H1 (cell line): Measurements from ENCODE around the gene COLEC12. TPM values are rescaled to one million over a fixed set of nuclear protein-coding genes. Genes with fewer than 3 reads are reported as not detected.

Experiments used
- BACH1 ChIP-seq: IDR thresholded peaks from 2 replicates; pipeline ENCODE4 v1.6.1; 2012; ENCODE audit warnings: low read length, improper control_type of control experiment
- CBX5 ChIP-seq: fragments of 300-800, 300-1000 bp; sonication (generic); IDR thresholded peaks from 2 replicates; pipeline ENCODE4 v1.7.1; 2016; ENCODE audit warnings: antibody characterized with exemption, low read length, low read depth
- KDM4A ChIP-seq: IDR thresholded peaks from one replicate; pipeline ENCODE4 v1.7.1; 2012; ENCODE audit warnings: low read depth, mild to moderate bottlenecking, moderate library complexity, low read length, inconsistent platforms; ENCODE audit not compliant: severe bottlenecking
- KDM5A ChIP-seq: fragments of 200-600 bp; IDR thresholded peaks from 2 replicates; pipeline ENCODE4 v1.7.1; 2012; ENCODE audit warnings: mild to moderate bottlenecking, low read length, inconsistent platforms, mixed read lengths
- SIRT6 ChIP-seq: IDR thresholded peaks from one replicate; pipeline ENCODE4 v1.7.1; 2012; ENCODE audit warnings: low read length, inconsistent platforms
- TBP ChIP-seq: IDR thresholded peaks from 2 replicates; pipeline ENCODE4 v1.6.1; 2011; ENCODE audit warnings: low read depth, low read length, improper control_type of control experiment
- polyA plus RNA-seq, 7 experiments: library from polyadenylated mRNA; depleted of rRNA in 3 of 7; stranded (reverse) in 5 of 7; unstranded in 2 of 7; fragments of >200 nt in 5 of 7; fragments of 200-250 nt in 2 of 7; gene quantifications; 1 replicate in 5 of 7; 2 replicates in 1 of 7; 4 replicates in 1 of 7; pipeline versions ENCODE4 v1.2.1 to v1.2.3, GENCODE V29; 2011 to 2013; ENCODE audit warnings: missing spikeins in 2 of 7, mixed read lengths in 2 of 7
- total RNA-seq: library from RNA; stranded (reverse); fragmentation: NEBNext Ultra II Directional; extraction: Animal tissue kit (Norgen Biotek cat#: 25700); gene quantifications from 2 replicates; pipeline ENCODE4 v1.2.1, GENCODE V29; 2021

COLEC12 gene
- total and polyA plus RNA-seq, 2 of the 8 experiments (the other 6 are each of a cell fraction or from before 2014, with no cell fraction given): 0.44 to 2.3 TPM

- TF ChIP-seq KDM4A (no peak), KDM5A (no peak), SIRT6 (no peak), BACH1 (no peak), CBX5 (no peak), TBP (no peak)
Measured at GRCh38 chr18:417495-417894, 83.0 kb downstream of the COLEC12 start (continued).
